Measurements from ENCODE around the gene LIX1L. TPM values are rescaled to one million over a fixed set of nuclear protein-coding genes. Genes with fewer than 3 reads are reported as not detected.

Gene LIX1L
- polyA plus RNA-seq, 1 donor (not counting 4 experiments of a cell fraction or from before 2014, with no cell fraction given) = 20.0 TPM

GRCh38 chr1:145946477-145946986 lies 11.3 kb downstream of the LIX1L start:
- no peak overlapping the region for H3K27ac ChIP-seq (ENCODE audit: control insufficient read depth, insufficient read depth, low read length)
- no peak overlapping the region for H2AFZ ChIP-seq (ENCODE audit: control insufficient read depth, low read length)
- FAIRE-seq (no peak), DNase-seq (ENCODE audit: low read depth, low spot score) (no peak)
- H4K20me1 ChIP-seq (ENCODE audit: control insufficient read depth, extremely low read depth, insufficient read depth, low read length) = no peaks in the 10 kb centered on the region
- no peak overlapping the region for H3K4me3 ChIP-seq (ENCODE audit: control insufficient read depth in 2 of 3, extremely low read depth in 1 of 3, insufficient read depth in 2 of 3, low read depth in 1 of 3, low read length in 3 of 3)
- no peaks in the 10 kb centered on the region for H3K36me3 ChIP-seq (ENCODE audit: control insufficient read depth in 2 of 2, extremely low read depth in 1 of 2, insufficient read depth in 2 of 2, low read length in 2 of 2)
- no peaks in the 10 kb centered on the region for H3K79me2 ChIP-seq (ENCODE audit: control insufficient read depth, insufficient read depth, low read length)
- H3K4me2 ChIP-seq (ENCODE audit: control insufficient read depth, extremely low read depth, insufficient read depth, low read depth, low read length) = no peak overlapping the region
- H3K27me3 ChIP-seq (ENCODE audit: control insufficient read depth, extremely low read depth, insufficient read depth, low read length) = no peaks in the 10 kb centered on the region
- H3K4me1 ChIP-seq (ENCODE audit: control insufficient read depth, extremely low read depth, insufficient read depth, low read length) = no peaks in the 10 kb centered on the region
- dilution Hi-C loops (cut with MboI; ENCODE audit: extremely low pct_ligation_motif_present, low sequenced_read_pairs) = no loop called here
- no peak overlapping the region for H3K9ac ChIP-seq (ENCODE audit: control insufficient read depth, extremely low read depth, insufficient read depth, low read length)
- H3K9me3 ChIP-seq (ENCODE audit: control insufficient read depth, low read depth, low read length) = no peaks in the 10 kb centered on the region
- TF ChIP-seq, protein P1, sequence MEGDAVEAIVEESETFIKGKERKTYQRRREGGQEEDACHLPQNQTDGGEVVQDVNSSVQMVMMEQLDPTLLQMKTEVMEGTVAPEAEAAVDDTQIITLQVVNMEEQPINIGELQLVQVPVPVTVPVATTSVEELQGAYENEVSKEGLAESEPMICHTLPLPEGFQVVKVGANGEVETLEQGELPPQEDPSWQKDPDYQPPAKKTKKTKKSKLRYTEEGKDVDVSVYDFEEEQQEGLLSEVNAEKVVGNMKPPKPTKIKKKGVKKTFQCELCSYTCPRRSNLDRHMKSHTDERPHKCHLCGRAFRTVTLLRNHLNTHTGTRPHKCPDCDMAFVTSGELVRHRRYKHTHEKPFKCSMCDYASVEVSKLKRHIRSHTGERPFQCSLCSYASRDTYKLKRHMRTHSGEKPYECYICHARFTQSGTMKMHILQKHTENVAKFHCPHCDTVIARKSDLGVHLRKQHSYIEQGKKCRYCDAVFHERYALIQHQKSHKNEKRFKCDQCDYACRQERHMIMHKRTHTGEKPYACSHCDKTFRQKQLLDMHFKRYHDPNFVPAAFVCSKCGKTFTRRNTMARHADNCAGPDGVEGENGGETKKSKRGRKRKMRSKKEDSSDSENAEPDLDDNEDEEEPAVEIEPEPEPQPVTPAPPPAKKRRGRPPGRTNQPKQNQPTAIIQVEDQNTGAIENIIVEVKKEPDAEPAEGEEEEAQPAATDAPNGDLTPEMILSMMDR (optimal IDR thresholded peaks at IDR 0.05 in 1 of 3, IDR thresholded peaks at IDR 0.05 in 1 of 3, conservative IDR thresholded peaks at IDR 0.05 in 1 of 3; ENCODE audit: extremely low read depth in 1 of 3, insufficient read depth in 2 of 3, low read length in 3 of 3) = no peak
- TF ChIP-seq EZH2 (IDR thresholded peaks at IDR 0.05; ENCODE audit: low read length) = no peak
- no peaks in the 10 kb centered on the region for H3K9me1 ChIP-seq (ENCODE audit: control insufficient read depth, extremely low read depth, insufficient read depth, low read length)

- DNase-seq (ENCODE audit: low read depth, low spot score) (no peak), FAIRE-seq (no peak)
- no peak overlapping the region for H2AFZ ChIP-seq (ENCODE audit: control insufficient read depth, low read length)
- H3K27ac ChIP-seq (ENCODE audit: control insufficient read depth, insufficient read depth, low read length) = no peak overlapping the region
- no peak overlapping the region for H3K9ac ChIP-seq (ENCODE audit: control insufficient read depth, extremely low read depth, insufficient read depth, low read length)
- dilution Hi-C loops (cut with MboI; ENCODE audit: extremely low pct_ligation_motif_present, low sequenced_read_pairs) = no loop called here
- TF ChIP-seq, protein P1 (optimal IDR thresholded peaks at IDR 0.05 in 1 of 3, IDR thresholded peaks at IDR 0.05 in 1 of 3, conservative IDR thresholded peaks at IDR 0.05 in 1 of 3; ENCODE audit: extremely low read depth in 1 of 3, insufficient read depth in 2 of 3, low read length in 3 of 3) = no peak
- no peak for TF ChIP-seq EZH2 (IDR thresholded peaks at IDR 0.05; ENCODE audit: low read length)
- H3K9me3 ChIP-seq (ENCODE audit: control insufficient read depth, low read depth, low read length) = no peaks in the 10 kb centered on the region
- H4K20me1 ChIP-seq (ENCODE audit: control insufficient read depth, extremely low read depth, insufficient read depth, low read length) = no peaks in the 10 kb centered on the region
- H3K36me3 ChIP-seq (ENCODE audit: control insufficient read depth in 2 of 2, extremely low read depth in 1 of 2, insufficient read depth in 2 of 2, low read length in 2 of 2) = no peaks in the 10 kb centered on the region
- H3K27me3 ChIP-seq (ENCODE audit: control insufficient read depth, extremely low read depth, insufficient read depth, low read length) = no peaks in the 10 kb centered on the region
- H3K4me2 ChIP-seq (ENCODE audit: control insufficient read depth, extremely low read depth, insufficient read depth, low read depth, low read length) = no peak overlapping the region
- H3K9me1 ChIP-seq (ENCODE audit: control insufficient read depth, extremely low read depth, insufficient read depth, low read length) = no peaks in the 10 kb centered on the region
- H3K4me1 ChIP-seq (ENCODE audit: control insufficient read depth, extremely low read depth, insufficient read depth, low read length) = no peaks in the 10 kb centered on the region
- no peak overlapping the region for H3K4me3 ChIP-seq (ENCODE audit: control insufficient read depth in 2 of 3, extremely low read depth in 1 of 3, insufficient read depth in 2 of 3, low read depth in 1 of 3, low read length in 3 of 3)
- H3K79me2 ChIP-seq (ENCODE audit: control insufficient read depth, insufficient read depth, low read length) = no peaks in the 10 kb centered on the region
Measured at GRCh38 chr1:145944532-145944931, 13.3 kb downstream of the LIX1L start.
